ENCODE results near the gene RASSF7. TPM values are rescaled to one million over a fixed set of nuclear protein-coding genes. Genes with fewer than 3 reads are reported as not detected.
A peak's percentile ranks its signal among the peaks of the same experiment; 100 is the strongest.

Gene RASSF7
- total RNA-seq, 1 experiment from 2014 or later = 32.5 TPM

GRCh38 chr11:578276-579035 is 17.7 kb downstream of the RASSF7 start:
- peak overlapping the region; percentile 57; the same call in 1 of the 2 replicates for H3K27ac Mint-ChIP-seq
- ATAC-seq (no peak), DNase-seq (ENCODE audit: low spot score) (no peak)
- ChIA-PET POLR2A (no interaction called here), CTCF (interaction anchor here (1.1 kb wide), 1 partner anchor 13 kb away, joined by 3 read pairs; no protein-coding TSS in a partner anchor)
- peak overlapping the region; percentile 90 for H3K4me3 Mint-ChIP-seq
- H3K36me3 Mint-ChIP-seq = peaks cover 13% of the 10 kb centered on the region
- no peaks in the 10 kb centered on the region for H3K9me3 Mint-ChIP-seq
- peaks cover 18% of the 10 kb centered on the region for H3K27me3 Mint-ChIP-seq (ENCODE audit: low read depth)
- peaks cover 31% of the 10 kb centered on the region for H3K4me1 Mint-ChIP-seq
- TF ChIP-seq TEAD4 (CRISPR knock-in tag; IDR thresholded peaks at IDR 0.05) (no peak), CTCF (IDR thresholded peaks at IDR 0.05) (no peak), FOXP1 (CRISPR knock-in tag; IDR thresholded peaks at IDR 0.05; ENCODE audit: borderline replicate concordance) (no peak), MLX (CRISPR knock-in tag; IDR thresholded peaks at IDR 0.05) (no peak), ATF2 (CRISPR knock-in tag; IDR thresholded peaks at IDR 0.05; ENCODE audit: borderline replicate concordance, low read depth) (no peak), RORB (CRISPR knock-in tag; IDR thresholded peaks at IDR 0.05) (no peak), ZSCAN18 (CRISPR knock-in tag; IDR thresholded peaks at IDR 0.05) (no peak), E2F5 (CRISPR knock-in tag; IDR thresholded peaks at IDR 0.05) (no peak), FOXP4 (CRISPR knock-in tag; IDR thresholded peaks at IDR 0.05) (no peak), NR3C1 (CRISPR knock-in tag; conservative IDR thresholded peaks at IDR 0.05; ENCODE audit: low read depth) (no peak), ZNF416 (CRISPR knock-in tag; IDR thresholded peaks at IDR 0.05) (no peak), NFE2L1 (CRISPR knock-in tag; IDR thresholded peaks at IDR 0.05) (no peak), JUN (CRISPR knock-in tag; IDR thresholded peaks at IDR 0.05) (no peak), NFATC4 (CRISPR knock-in tag; IDR thresholded peaks at IDR 0.05) (no peak), CREB1 (CRISPR knock-in tag; IDR thresholded peaks at IDR 0.05) (no peak), MXD4 (CRISPR knock-in tag; IDR thresholded peaks at IDR 0.05; ENCODE audit: borderline replicate concordance) (no peak), ZNF121 (CRISPR knock-in tag; IDR thresholded peaks at IDR 0.05) (no peak), TEAD1 (CRISPR knock-in tag; IDR thresholded peaks at IDR 0.05) (no peak)
